Calu3 (cell line): ENCODE results near the gene SLC37A1. TPM values are rescaled to one million over a fixed set of nuclear protein-coding genes. Genes with fewer than 3 reads are reported as not detected.

Source experiments
- BruUV-seq: library from RNA; stranded (reverse); fragments of 400-500 nt; replicated peaks from 2 replicates; lab custom pipeline; 2021; lab: Mats Ljungman, UMichigan
- CTCF ChIA-PET: fragments of 300-600 bp; sonication (Branson Sonifier 250); formaldehyde crosslinking; loops from one replicate; lab custom pipeline; 2022; ENCODE audit warnings: antibody characterized with exemption; lab: Charles Lee
- DNase-seq: peaks from one replicate; pipeline ENCODE4 v3.0.0; 2022
- H3K27ac Mint-ChIP-seq: one replicate; pipeline ENCODE4 v1.8.0; 2022; ENCODE audit warnings: mixed read lengths; ENCODE audit not compliant: unreplicated experiment
- H3K27me3 Mint-ChIP-seq: one replicate; pipeline ENCODE4 v1.8.0; 2022; ENCODE audit warnings: mixed read lengths; ENCODE audit not compliant: unreplicated experiment
- H3K36me3 Mint-ChIP-seq: one replicate; pipeline ENCODE4 v1.8.0; 2022; ENCODE audit warnings: mild to moderate bottlenecking, moderate library complexity, mixed read lengths; ENCODE audit not compliant: insufficient read depth, unreplicated experiment
- H3K4me1 Mint-ChIP-seq: one replicate; pipeline ENCODE4 v1.8.0; 2022; ENCODE audit warnings: mild to moderate bottlenecking, low read depth, mixed read lengths; ENCODE audit not compliant: unreplicated experiment
- H3K4me3 Mint-ChIP-seq: one replicate; pipeline ENCODE4 v1.8.0; 2022; ENCODE audit warnings: mild to moderate bottlenecking, low read depth, moderate library complexity, mixed read lengths; ENCODE audit not compliant: unreplicated experiment
- H3K9me3 Mint-ChIP-seq: one replicate; pipeline ENCODE4 v1.8.0; 2022; ENCODE audit warnings: low read depth, mixed read lengths; ENCODE audit not compliant: unreplicated experiment
- intact Hi-C: fragments of 100-400 bp; cut with micrococcal nuclease; formaldehyde crosslinking; loops from one replicate; pipeline ENCODE4 v1.10.0; 2022; ENCODE audit not compliant: unreplicated experiment
- total RNA-seq: library from RNA; stranded (reverse); gene quantifications from 2 replicates; pipeline ENCODE4 v1.2.3, GENCODE V29; 2022
- TF ChIP-seq, protein P1 (sequence below): fragments of 200-600 bp; IDR thresholded peaks from one replicate; pipeline ENCODE4 v1.8.0; 2022; ENCODE audit warnings: antibody characterized with exemption; ENCODE audit not compliant: unreplicated experiment

SLC37A1 gene
- total RNA-seq, 1 experiment from 2014 or later = 24.9 TPM

DNA sequence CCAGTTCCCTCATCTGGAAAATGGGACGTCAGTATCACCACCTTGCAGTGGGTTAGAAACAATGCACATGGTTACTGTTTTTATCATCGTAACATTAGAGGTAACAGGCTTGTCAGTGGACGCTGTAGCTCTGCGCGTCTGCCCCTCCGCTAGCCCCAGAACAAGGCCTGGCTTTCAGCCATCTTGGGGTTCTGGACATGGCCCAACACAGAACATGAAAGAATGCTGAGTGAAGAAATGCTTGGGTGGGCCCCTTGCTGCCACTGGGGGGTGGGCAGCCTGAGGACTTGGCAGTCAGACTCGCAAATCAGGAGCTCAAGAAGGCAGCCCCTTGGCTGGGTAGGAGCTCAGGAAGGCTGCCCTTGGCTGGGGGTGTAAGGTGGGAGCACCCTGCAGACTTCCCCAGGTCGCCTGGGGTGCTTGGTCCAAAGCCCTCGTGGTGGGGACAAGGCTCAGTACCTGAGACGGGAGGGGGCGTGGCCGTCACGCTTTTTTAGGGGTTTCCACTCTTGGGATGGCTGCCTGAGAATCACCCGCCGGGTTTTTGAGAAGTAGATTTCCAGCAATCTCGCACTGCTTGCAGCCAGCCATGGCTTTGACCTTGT is 51.7 kb downstream of the SLC37A1 start:
- H3K4me1 Mint-ChIP-seq = no peaks in the 10 kb centered on the region
- H3K27me3 Mint-ChIP-seq = no peaks in the 10 kb centered on the region
- H3K9me3 Mint-ChIP-seq = no peaks in the 10 kb centered on the region
- no peak overlapping the region for H3K4me3 Mint-ChIP-seq
- CTCF ChIA-PET = no interaction called here
- TF ChIP-seq, protein P1, sequence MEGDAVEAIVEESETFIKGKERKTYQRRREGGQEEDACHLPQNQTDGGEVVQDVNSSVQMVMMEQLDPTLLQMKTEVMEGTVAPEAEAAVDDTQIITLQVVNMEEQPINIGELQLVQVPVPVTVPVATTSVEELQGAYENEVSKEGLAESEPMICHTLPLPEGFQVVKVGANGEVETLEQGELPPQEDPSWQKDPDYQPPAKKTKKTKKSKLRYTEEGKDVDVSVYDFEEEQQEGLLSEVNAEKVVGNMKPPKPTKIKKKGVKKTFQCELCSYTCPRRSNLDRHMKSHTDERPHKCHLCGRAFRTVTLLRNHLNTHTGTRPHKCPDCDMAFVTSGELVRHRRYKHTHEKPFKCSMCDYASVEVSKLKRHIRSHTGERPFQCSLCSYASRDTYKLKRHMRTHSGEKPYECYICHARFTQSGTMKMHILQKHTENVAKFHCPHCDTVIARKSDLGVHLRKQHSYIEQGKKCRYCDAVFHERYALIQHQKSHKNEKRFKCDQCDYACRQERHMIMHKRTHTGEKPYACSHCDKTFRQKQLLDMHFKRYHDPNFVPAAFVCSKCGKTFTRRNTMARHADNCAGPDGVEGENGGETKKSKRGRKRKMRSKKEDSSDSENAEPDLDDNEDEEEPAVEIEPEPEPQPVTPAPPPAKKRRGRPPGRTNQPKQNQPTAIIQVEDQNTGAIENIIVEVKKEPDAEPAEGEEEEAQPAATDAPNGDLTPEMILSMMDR = no peak
- intact Hi-C loops = no loop called here
- peaks cover 5% of the 10 kb centered on the region for H3K36me3 Mint-ChIP-seq
- H3K27ac Mint-ChIP-seq = no peak overlapping the region
- BruUV-seq = no TSS peak
- no peak for DNase-seq

DNA sequence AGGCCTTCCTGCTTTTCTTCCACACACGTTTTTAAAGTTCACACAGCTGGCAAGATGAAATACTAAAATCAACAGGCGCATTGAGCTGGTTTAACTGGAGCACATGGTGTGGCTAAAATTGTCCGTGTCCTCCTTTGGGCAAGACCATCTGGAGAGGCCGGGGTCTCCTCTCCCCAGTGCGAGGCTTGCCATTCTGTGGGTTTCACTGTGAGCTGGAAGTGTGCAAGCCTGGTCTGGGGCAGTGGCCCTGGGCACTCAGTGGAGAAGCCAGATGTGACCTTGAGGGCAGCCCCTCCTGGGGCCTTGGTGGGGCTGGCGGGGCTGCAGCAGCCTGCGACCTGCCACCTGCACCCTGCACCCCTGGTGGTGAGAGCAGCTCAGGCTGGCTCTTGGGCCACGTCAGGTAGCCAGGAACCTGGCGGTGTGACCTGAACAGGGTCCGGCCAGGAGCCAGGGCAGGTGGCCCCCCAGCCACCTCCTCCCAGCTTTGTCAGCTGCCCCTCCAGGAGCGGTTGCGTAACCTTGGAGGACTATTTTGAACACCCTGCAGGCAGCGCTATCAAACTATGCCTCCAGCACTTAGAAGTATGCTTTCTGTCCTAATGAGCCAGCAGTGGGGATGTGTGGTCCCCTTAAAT is 52.4 kb downstream of the SLC37A1 start:
- Mint-ChIP-seq H3K4me3 (no peak overlapping the region), H3K27ac (no peak overlapping the region), H3K4me1 (no peaks in the 10 kb centered on the region), H3K36me3 (no peaks in the 10 kb centered on the region), H3K9me3 (no peaks in the 10 kb centered on the region), H3K27me3 (no peaks in the 10 kb centered on the region)
- intact Hi-C loops = no loop called here
- DNase-seq = no peak
- BruUV-seq = no TSS peak
- TF ChIP-seq, protein P1 = no peak
- CTCF ChIA-PET = no interaction called here

DNA sequence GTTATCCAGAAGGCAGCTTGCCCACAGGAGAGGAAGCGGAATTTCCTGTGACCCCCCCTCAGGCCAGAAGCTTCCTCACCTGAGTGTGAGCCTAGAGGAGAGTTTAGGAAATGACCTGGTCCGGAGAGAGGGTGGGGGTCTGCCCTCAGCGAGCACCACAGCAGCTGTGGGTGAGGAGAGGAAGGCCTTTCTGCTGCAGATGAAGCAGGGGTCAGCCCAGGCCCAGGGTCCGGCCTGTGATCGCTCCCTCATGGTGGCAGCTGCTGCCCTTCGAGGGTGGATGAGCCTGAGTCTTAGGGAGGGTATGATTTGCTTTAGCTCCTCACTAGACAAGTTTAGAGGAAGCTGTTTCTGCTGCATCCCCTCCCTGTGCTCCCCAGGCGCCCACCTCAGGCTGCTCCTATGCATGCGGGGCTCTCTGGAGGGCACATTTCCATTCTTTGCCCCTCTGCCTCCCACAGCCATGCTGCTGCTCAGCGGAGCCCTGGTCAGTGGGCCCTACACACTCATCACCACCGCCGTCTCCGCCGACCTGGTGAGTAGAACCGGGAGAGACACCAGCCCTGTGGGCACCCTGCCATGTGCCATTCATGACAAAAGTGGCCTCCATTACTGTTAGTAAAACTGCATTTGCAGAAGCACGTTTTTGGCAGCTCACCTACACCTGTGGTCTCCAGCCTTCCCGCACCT is 53.0 kb downstream of the SLC37A1 start:
- no TSS peak for BruUV-seq
- H3K27me3 Mint-ChIP-seq = no peaks in the 10 kb centered on the region
- H3K27ac Mint-ChIP-seq = no peak overlapping the region
- intact Hi-C loops = no loop called here
- H3K4me1 Mint-ChIP-seq = no peaks in the 10 kb centered on the region
- no peak for DNase-seq
- TF ChIP-seq, protein P1 = no peak
- peaks cover 5% of the 10 kb centered on the region for H3K36me3 Mint-ChIP-seq
- no peaks in the 10 kb centered on the region for H3K9me3 Mint-ChIP-seq
- CTCF ChIA-PET = no interaction called here
- no peak overlapping the region for H3K4me3 Mint-ChIP-seq

DNA sequence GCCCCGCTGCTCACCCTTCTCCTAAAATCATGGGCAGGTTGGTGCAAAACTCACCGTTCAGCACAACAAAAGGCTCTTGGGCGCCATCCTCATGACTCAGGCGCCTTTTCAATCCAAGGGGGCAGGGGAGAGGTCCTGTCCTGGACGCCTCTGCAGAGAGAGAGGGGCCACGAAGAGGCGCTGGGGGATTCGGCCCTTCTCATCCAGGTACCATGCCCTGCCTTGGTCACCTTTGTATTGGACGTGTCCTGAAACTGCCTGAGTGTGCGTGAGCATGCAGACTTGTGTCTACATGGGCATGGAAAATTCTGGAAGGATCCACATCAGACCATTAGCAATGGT is 53.5 kb downstream of the SLC37A1 start:
- no peaks in the 10 kb centered on the region for H3K27me3 Mint-ChIP-seq
- BruUV-seq = no TSS peak
- H3K27ac Mint-ChIP-seq = no peak overlapping the region
- no peak overlapping the region for H3K4me3 Mint-ChIP-seq
- no peaks in the 10 kb centered on the region for H3K4me1 Mint-ChIP-seq
- no peaks in the 10 kb centered on the region for H3K9me3 Mint-ChIP-seq
- CTCF ChIA-PET = no interaction called here
- no peak for DNase-seq
- TF ChIP-seq, protein P1 = no peak
- intact Hi-C loops = no loop called here
- peaks cover 10% of the 10 kb centered on the region for H3K36me3 Mint-ChIP-seq
